HPDE6-E6E7 (cell line): ENCODE data around the gene HMCN2.
"Not testable (repeated sequence)": the region's sequence is repeated elsewhere in the genome, so short reads cannot be mapped to it uniquely, and the experiment has no call there.

Experiments
- DNase-seq: peaks from one replicate; pipeline ENCODE4 v3.0.0; 2011; ENCODE audit warnings: missing footprints; ENCODE audit errors: extremely low spot score

Gene HMCN2

GRCh38 chr9:130431536-130432303 lies 166.2 kb downstream of the HMCN2 start:
- no peak for DNase-seq

GRCh38 chr9:130432362-130432761 lies 166.8 kb downstream of the HMCN2 start:
- DNase-seq: no peak

GRCh38 chr9:130432796-130433167 lies 167.2 kb downstream of the HMCN2 start:
- DNase-seq: no peak

- no peak for DNase-seq
These were observed 167.8 kb downstream of the HMCN2 start for GRCh38 chr9:130433168-130433946.

GRCh38 chr9:130433947-130434262 lies 168.3 kb downstream of the HMCN2 start:
- no peak for DNase-seq

- DNase-seq: not testable (repeated sequence)
These were observed 169.1 kb downstream of the HMCN2 start for GRCh38 chr9:130434656-130435055.

GRCh38 chr9:130437011-130437789 lies 171.6 kb downstream of the HMCN2 start:
- DNase-seq: no peak

GRCh38 chr9:130438382-130438981 lies 172.9 kb downstream of the HMCN2 start:
- no peak for DNase-seq

- DNase-seq: no peak
These were observed 175.5 kb downstream of the HMCN2 start for GRCh38 chr9:130441031-130441430.

- DNase-seq: no peak
These were observed 177.3 kb downstream of the HMCN2 start for GRCh38 chr9:130442746-130443455.

- DNase-seq: no peak
These were observed 177.9 kb downstream of the HMCN2 start for GRCh38 chr9:130443456-130443801.

- DNase-seq: no peak
These were observed 178.4 kb downstream of the HMCN2 start for GRCh38 chr9:130443840-130444492.

GRCh38 chr9:130444565-130445221 lies 179.1 kb downstream of the HMCN2 start, which contains the start of gene ASS1:
Gene ASS1 (plus strand): TSS chr9:130444961. CDS start chr9:130452229, 7,268 bp downstream.
- peak; percentile 50 for DNase-seq

GRCh38 chr9:130445268-130445983 lies 179.9 kb downstream of the HMCN2 start:
- peak; percentile 47 for DNase-seq

- no peak for DNase-seq
These were observed 180.7 kb downstream of the HMCN2 start for GRCh38 chr9:130446101-130446861.

GRCh38 chr9:130447193-130447816 lies 181.7 kb downstream of the HMCN2 start:
- DNase-seq: no peak

- no peak for DNase-seq
These were observed 182.6 kb downstream of the HMCN2 start for GRCh38 chr9:130448035-130448624.
